ENCODE data around the gene AQP7.

AQP7 gene

GRCh38 chr9:33443464-33444154 lies 41.2 kb upstream of the AQP7 start:
- Histone ChIP-seq H2AFZ (ENCODE audit: low read length) (no peak overlapping the region), H3F3A (ENCODE audit: insufficient read depth, low read length) (peaks cover 17% of the 10 kb centered on the region), H3K27ac (ENCODE audit: low read length) (no peak overlapping the region), H3K9me2 (replicated peaks; ENCODE audit: insufficient read depth, low read length) (no peaks in the 10 kb centered on the region), H3K4me3 (ENCODE audit: low read length) (no peak overlapping the region), H3K36me3 (replicated peaks; ENCODE audit: insufficient read depth, low read length) (peaks cover 4% of the 10 kb centered on the region), H3K27me3 (replicated peaks; ENCODE audit: insufficient read depth, low read length) (no peaks in the 10 kb centered on the region), H3K9me3 (replicated peaks; ENCODE audit: insufficient read depth, low read length) (no peaks in the 10 kb centered on the region), H3K4me2 (ENCODE audit: low read depth, low read length) (no peak overlapping the region), H3K9ac (ENCODE audit: low read length) (no peak overlapping the region), H4K20me1 (ENCODE audit: insufficient read depth, low read length) (no peaks in the 10 kb centered on the region), H3K79me2 (ENCODE audit: low read length) (peaks cover 48% of the 10 kb centered on the region), H3K4me1 (ENCODE audit: low read length) (peaks cover 16% of the 10 kb centered on the region)
- no peak for DNase-seq
- TF ChIP-seq EZH2 (optimal IDR thresholded peaks at IDR 0.05; ENCODE audit: low read depth, low read length) (no peak), EZH2phosphoT487 (IDR thresholded peaks at IDR 0.05; ENCODE audit: low read length) (no peak), CTCF (IDR thresholded peaks at IDR 0.05; ENCODE audit: low read length) (no peak)

GRCh38 chr9:33443047-33443446 lies 40.7 kb upstream of the AQP7 start:
- DNase-seq, result no peak
- H3K9ac ChIP-seq (ENCODE audit: low read length), result no peak overlapping the region

GRCh38 chr9:33442125-33442524 lies 39.8 kb upstream of the AQP7 start:
- H3K4me1 ChIP-seq (ENCODE audit: low read length), result peaks cover 11% of the 10 kb centered on the region; the same call in 1 of the 2 replicates

More at GRCh38 chr9:33443047-33443446, 40.7 kb upstream of the AQP7 start:
- Histone ChIP-seq H3K4me1 (ENCODE audit: low read length) (peaks cover 14% of the 10 kb centered on the region), H3K27me3 (replicated peaks; ENCODE audit: insufficient read depth, low read length) (no peaks in the 10 kb centered on the region), H3K4me2 (ENCODE audit: low read depth, low read length) (no peak overlapping the region), H3K36me3 (replicated peaks; ENCODE audit: insufficient read depth, low read length) (peaks cover 4% of the 10 kb centered on the region), H3K9me3 (replicated peaks; ENCODE audit: insufficient read depth, low read length) (no peaks in the 10 kb centered on the region), H3K27ac (ENCODE audit: low read length) (no peak overlapping the region), H3K4me3 (ENCODE audit: low read length) (no peak overlapping the region), H2AFZ (ENCODE audit: low read length) (no peak overlapping the region), H3F3A (ENCODE audit: insufficient read depth, low read length) (peaks cover 17% of the 10 kb centered on the region), H3K79me2 (ENCODE audit: low read length) (peaks cover 46% of the 10 kb centered on the region), H4K20me1 (ENCODE audit: insufficient read depth, low read length) (no peaks in the 10 kb centered on the region), H3K9me2 (replicated peaks; ENCODE audit: insufficient read depth, low read length) (no peaks in the 10 kb centered on the region)
- TF ChIP-seq EZH2 (optimal IDR thresholded peaks at IDR 0.05; ENCODE audit: low read depth, low read length) (no peak), CTCF (IDR thresholded peaks at IDR 0.05; ENCODE audit: low read length) (no peak), EZH2phosphoT487 (IDR thresholded peaks at IDR 0.05; ENCODE audit: low read length) (no peak)

More at GRCh38 chr9:33442125-33442524, 39.8 kb upstream of the AQP7 start:
- H3K36me3 ChIP-seq (replicated peaks; ENCODE audit: insufficient read depth, low read length), result peaks cover 4% of the 10 kb centered on the region
- H3K27me3 ChIP-seq (replicated peaks; ENCODE audit: insufficient read depth, low read length), result no peaks in the 10 kb centered on the region
- H3K27ac ChIP-seq (ENCODE audit: low read length), result no peak overlapping the region
- H3K4me3 ChIP-seq (ENCODE audit: low read length), result no peak overlapping the region
- H3K9me3 ChIP-seq (replicated peaks; ENCODE audit: insufficient read depth, low read length), result no peaks in the 10 kb centered on the region
- no peak for DNase-seq
- no peak overlapping the region for H2AFZ ChIP-seq (ENCODE audit: low read length)
- no peaks in the 10 kb centered on the region for H4K20me1 ChIP-seq (ENCODE audit: insufficient read depth, low read length)
- H3F3A ChIP-seq (ENCODE audit: insufficient read depth, low read length), result peaks cover 15% of the 10 kb centered on the region
- no peak overlapping the region for H3K4me2 ChIP-seq (ENCODE audit: low read depth, low read length)
- H3K79me2 ChIP-seq (ENCODE audit: low read length), result peaks cover 38% of the 10 kb centered on the region
- H3K9me2 ChIP-seq (replicated peaks; ENCODE audit: insufficient read depth, low read length), result no peaks in the 10 kb centered on the region
- TF ChIP-seq EZH2 (optimal IDR thresholded peaks at IDR 0.05; ENCODE audit: low read depth, low read length), result no peak
- TF ChIP-seq CTCF (IDR thresholded peaks at IDR 0.05; ENCODE audit: low read length), result no peak
- TF ChIP-seq EZH2phosphoT487 (IDR thresholded peaks at IDR 0.05; ENCODE audit: low read length), result no peak
- H3K9ac ChIP-seq (ENCODE audit: low read length), result no peak overlapping the region
